K562 (cell line): ENCODE results near the gene PMFBP1. TPM values are rescaled to one million over a fixed set of nuclear protein-coding genes. Genes with fewer than 3 reads are reported as not detected.

Experiments used
- CHD7 ChIP-seq: fragments of 200-600 bp; sonication (generic); IDR thresholded peaks from one replicate; pipeline ENCODE4 v1.6.1; 2012; ENCODE audit warnings: mild to moderate bottlenecking, low read depth, low read length, inconsistent platforms
- DLX4 ChIP-seq: fragments of 250-450 bp; sonication (Bioruptor Pico); IDR thresholded peaks from 2 replicates; pipeline ENCODE4 v1.6.1; 2021; ENCODE audit warnings: mild to moderate bottlenecking
- ELK1 ChIP-seq: sonication (generic); formaldehyde crosslinking; IDR thresholded peaks from 2 replicates; pipeline ENCODE4 v1.8.1; 2022; ENCODE audit warnings: missing genetic modification reagents
- polyA plus RNA-seq, 8 experiments: library from polyadenylated mRNA; depleted of rRNA in 4 of 8; stranded (reverse) in 5 of 8; unstranded in 3 of 8; fragments of >200 nt; fragmentation: Nextera tagmentation in 2 of 8; fragmentation: Illumina TruSeq in 1 of 8; extraction: Ambion mirVana in 2 of 8; extraction: Trizol in 1 of 8; gene quantifications; 2 replicates each; pipeline versions ENCODE4 v1.2.1 to v1.2.3, GENCODE V29; 2011 to 2014; ENCODE audit warnings: inconsistent platforms in 1 of 8, missing spikeins in 1 of 8
- total RNA-seq, 7 experiments: library from RNA; depleted of rRNA in 6 of 7; stranded (reverse); fragments of >200 nt in 6 of 7; fragmentation: Illumina TruSeq in 2 of 7; extraction: Trizol in 2 of 7; gene quantifications; 2 replicates each; pipeline versions ENCODE4 v1.2.1 to v1.2.3, GENCODE V29; 2011 to 2021; ENCODE audit warnings: low replicate concordance in 1 of 7

Gene PMFBP1
- total and polyA plus RNA-seq, 9 of the 15 experiments (the other 6 are each of a cell fraction or from before 2014, with no cell fraction given): 0.13 to 0.91 (median 0.47) TPM

- TF ChIP-seq CHD7 (no peak), DLX4 (CRISPR knock-in tag) (no peak), ELK1 (no peak)
Measured at GRCh38 chr16:72093448-72094265, 78.3 kb downstream of the PMFBP1 start, which contains the start of the genes DHX38 and TXNL4B (continued).
